ENCODE results near the gene CENPA.

CENPA gene

GRCh38 chr2:26763019-26763418 lies 22.8 kb upstream of the CENPA start:
- DNase-seq = no peak

GRCh38 chr2:26764078-26764887 lies 21.6 kb upstream of the CENPA start, which contains the start of gene SLC35F6:
SLC35F6 (plus strand) TSS chr2:26764284; CDS start chr2:26764350, 66 bp downstream.
- peak in 13 of 14 donors; percentile 45 to 86 (median 71) for DNase-seq

GRCh38 chr2:26764906-26765305 lies 20.9 kb upstream of the CENPA start:
- DNase-seq = peak in 1 of 14 donors; percentile 33

GRCh38 chr2:26765475-26766200 lies 20.2 kb upstream of the CENPA start:
- no peak for DNase-seq

- DNase-seq = no peak
Measured at GRCh38 chr2:26767129-26767528, 18.7 kb upstream of the CENPA start.

- peak in 1 of 14 donors; percentile 12 for DNase-seq
Measured at GRCh38 chr2:26767894-26768487, 17.9 kb upstream of the CENPA start.

GRCh38 chr2:26768759-26769088 lies 17.1 kb upstream of the CENPA start:
- DNase-seq = no peak

- DNase-seq = peak in 12 of 14 donors; percentile 17 to 86 (median 60)
Measured at GRCh38 chr2:26769089-26769761, 16.6 kb upstream of the CENPA start.

GRCh38 chr2:26770986-26771586 lies 14.8 kb upstream of the CENPA start:
- DNase-seq = peak in 12 of 14 donors; percentile 12 to 79 (median 44)

GRCh38 chr2:26772064-26773001 lies 13.5 kb upstream of the CENPA start:
- DNase-seq = peak in 12 of 14 donors; percentile 28 to 87 (median 74)

- no peak for DNase-seq
Measured at GRCh38 chr2:26776195-26776800, 9.6 kb upstream of the CENPA start.

- peak in 1 of 14 donors; percentile 59 for DNase-seq
Measured at GRCh38 chr2:26778098-26778497, 7.8 kb upstream of the CENPA start.

GRCh38 chr2:26778507-26778906 lies 7.3 kb upstream of the CENPA start:
- no peak for DNase-seq

- DNase-seq = no peak
Measured at GRCh38 chr2:26780203-26780760, 5.6 kb upstream of the CENPA start.

GRCh38 chr2:26782876-26783704 lies 2.8 kb upstream of the CENPA start:
- DNase-seq = no peak

- DNase-seq = no peak
Measured at GRCh38 chr2:26784570-26785234, 1.2 kb upstream of the CENPA start.

GRCh38 chr2:26786207-26787028 lies 562 bp downstream of the CENPA start:
- DNase-seq = no peak

- no peak for DNase-seq
Measured at GRCh38 chr2:26792720-26793119, 6.9 kb downstream of the CENPA start.
